ENCODE results near the gene KCTD16.

DNA sequence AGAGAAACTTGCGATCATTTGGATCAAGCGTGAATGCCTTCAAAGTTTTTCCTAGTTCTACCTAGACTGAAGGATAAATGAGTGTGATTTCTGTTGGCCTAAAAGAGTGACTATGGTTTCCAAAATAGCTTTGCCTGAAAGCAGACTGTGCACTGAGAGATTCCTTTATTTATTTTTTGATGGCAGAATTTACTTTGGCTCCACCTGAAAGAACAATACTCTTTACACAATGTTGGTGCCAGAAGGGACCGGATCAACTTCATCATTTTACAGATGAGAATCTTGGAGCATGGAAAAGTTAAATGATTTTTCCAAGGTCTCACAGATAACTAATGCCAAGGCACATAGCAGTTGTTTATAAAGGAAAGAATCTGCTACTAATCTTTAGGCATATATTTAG is 199.6 kb downstream of the KCTD16 start:
- TF ChIP-seq, protein P1, sequence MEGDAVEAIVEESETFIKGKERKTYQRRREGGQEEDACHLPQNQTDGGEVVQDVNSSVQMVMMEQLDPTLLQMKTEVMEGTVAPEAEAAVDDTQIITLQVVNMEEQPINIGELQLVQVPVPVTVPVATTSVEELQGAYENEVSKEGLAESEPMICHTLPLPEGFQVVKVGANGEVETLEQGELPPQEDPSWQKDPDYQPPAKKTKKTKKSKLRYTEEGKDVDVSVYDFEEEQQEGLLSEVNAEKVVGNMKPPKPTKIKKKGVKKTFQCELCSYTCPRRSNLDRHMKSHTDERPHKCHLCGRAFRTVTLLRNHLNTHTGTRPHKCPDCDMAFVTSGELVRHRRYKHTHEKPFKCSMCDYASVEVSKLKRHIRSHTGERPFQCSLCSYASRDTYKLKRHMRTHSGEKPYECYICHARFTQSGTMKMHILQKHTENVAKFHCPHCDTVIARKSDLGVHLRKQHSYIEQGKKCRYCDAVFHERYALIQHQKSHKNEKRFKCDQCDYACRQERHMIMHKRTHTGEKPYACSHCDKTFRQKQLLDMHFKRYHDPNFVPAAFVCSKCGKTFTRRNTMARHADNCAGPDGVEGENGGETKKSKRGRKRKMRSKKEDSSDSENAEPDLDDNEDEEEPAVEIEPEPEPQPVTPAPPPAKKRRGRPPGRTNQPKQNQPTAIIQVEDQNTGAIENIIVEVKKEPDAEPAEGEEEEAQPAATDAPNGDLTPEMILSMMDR (IDR thresholded peaks at IDR 0.05) = no peak
- no peak for TF ChIP-seq POLR2A (IDR thresholded peaks at IDR 0.05)
